H1 (cell line): ENCODE data around the gene GALNT12. TPM values are rescaled to one million over a fixed set of nuclear protein-coding genes. Genes with fewer than 3 reads are reported as not detected.

Source experiments
- E2F6 ChIP-seq: IDR thresholded peaks from 2 replicates; pipeline ENCODE4 v1.6.1; 2012; ENCODE audit warnings: inconsistent platforms
- RFX5 ChIP-seq: IDR thresholded peaks from 2 replicates; pipeline ENCODE4 v1.6.1; 2011; ENCODE audit warnings: low read depth, low read length, improper control_type of control experiment, borderline replicate concordance
- TAF7 ChIP-seq: optimal IDR thresholded peaks from 2 replicates; pipeline ENCODE3; 2011; ENCODE audit warnings: low read depth, mild to moderate bottlenecking, inconsistent platforms, low read length, moderate library complexity, borderline replicate concordance
- TEAD4 ChIP-seq: IDR thresholded peaks from 2 replicates; pipeline ENCODE4 v1.6.1; 2012; ENCODE audit warnings: low read depth, low read length, inconsistent platforms, mixed read lengths
- polyA plus RNA-seq, 7 experiments: library from polyadenylated mRNA; depleted of rRNA in 3 of 7; stranded (reverse) in 5 of 7; unstranded in 2 of 7; fragments of >200 nt in 5 of 7; fragments of 200-250 nt in 2 of 7; gene quantifications; 1 replicate in 5 of 7; 2 replicates in 1 of 7; 4 replicates in 1 of 7; pipeline versions ENCODE4 v1.2.1 to v1.2.3, GENCODE V29; 2011 to 2013; ENCODE audit warnings: missing spikeins in 2 of 7, mixed read lengths in 2 of 7
- total RNA-seq: library from RNA; stranded (reverse); fragmentation: NEBNext Ultra II Directional; extraction: Animal tissue kit (Norgen Biotek cat#: 25700); gene quantifications from 2 replicates; pipeline ENCODE4 v1.2.1, GENCODE V29; 2021

The GALNT12 gene
- total and polyA plus RNA-seq, 2 of the 8 experiments (the other 6 are each of a cell fraction or from before 2014, with no cell fraction given), result 16.2 to 19.6 TPM

- TF ChIP-seq RFX5 (no peak), E2F6 (no peak), TAF7 (peak; percentile 69), TEAD4 (no peak)
- TF ChIP-seq, all 59 proteins: peak for 4
These were observed 2.0 kb downstream of the GALNT12 start (continued) for GRCh38 chr9:98809311-98810101.
